Smooth muscle cell (in vitro differentiated cells): ENCODE data around the gene TWSG1. TPM values are rescaled to one million over a fixed set of nuclear protein-coding genes. Genes with fewer than 3 reads are reported as not detected.

Experiments used
- DNase-seq: peaks from one replicate; lab custom pipeline; 2025; ENCODE audit not compliant: unreplicated experiment; lab: John Stamatoyannopoulos, UW
- H2AFZ ChIP-seq: fragments of 200-600 bp; sonication (generic); 2 replicates; pipeline ENCODE4 v1.6.0; 2016; ENCODE audit warnings: antibody characterized with exemption, low read depth, mild to moderate bottlenecking
- H3F3A ChIP-seq: fragments of 200-600 bp; sonication (generic); 2 replicates; pipeline ENCODE4 v1.6.0; 2017; ENCODE audit warnings: antibody characterized with exemption, low read depth
- H3K27ac ChIP-seq: fragments of 200-600 bp; sonication (generic); 2 replicates; pipeline ENCODE4 v1.5.1; 2016; ENCODE audit warnings: low read depth, mild to moderate bottlenecking
- H3K27me3 ChIP-seq: fragments of 200-600 bp; sonication (generic); 2 replicates; pipeline ENCODE4 v1.6.1; 2016; ENCODE audit warnings: low read depth, mild to moderate bottlenecking
- H3K36me3 ChIP-seq: fragments of 200-600 bp; sonication (generic); 2 replicates; pipeline ENCODE4 v1.5.1; 2016; ENCODE audit warnings: low read depth
- H3K4me1 ChIP-seq: fragments of 200-600 bp; sonication (generic); 2 replicates; pipeline ENCODE4 v1.5.1; 2016; ENCODE audit warnings: low read depth
- H3K4me2 ChIP-seq: fragments of 200-600 bp; sonication (generic); 2 replicates; pipeline ENCODE4 v1.6.0; 2016; ENCODE audit warnings: mild to moderate bottlenecking
- H3K4me3 ChIP-seq: fragments of 200-600 bp; sonication (generic); 2 replicates; pipeline ENCODE4 v1.5.1; 2016; ENCODE audit warnings: mild to moderate bottlenecking
- H3K79me2 ChIP-seq: fragments of 200-600 bp; sonication (generic); 2 replicates; pipeline ENCODE4 v1.6.0; 2016; ENCODE audit warnings: low read depth, mild to moderate bottlenecking
- H3K9ac ChIP-seq: fragments of 200-600 bp; sonication (generic); 2 replicates; pipeline ENCODE4 v1.6.0; 2016; ENCODE audit warnings: low read depth
- H3K9me3 ChIP-seq: fragments of 200-600 bp; sonication (generic); replicated peaks from 2 replicates; pipeline ENCODE4 v1.5.1; 2016; ENCODE audit warnings: low read depth
- H4K20me1 ChIP-seq: fragments of 200-600 bp; sonication (generic); 2 replicates; pipeline ENCODE4 v1.6.0; 2016; ENCODE audit warnings: low read depth
- WGBS: methylation state at CpG from one replicate; pipeline ENCODE4 v1.1.7; 2016; ENCODE audit warnings: low lambda C conversion rate; 5-methylcytosine and 5-hydroxymethylcytosine counted together
- polyA plus RNA-seq: library from polyadenylated mRNA; unstranded; fragments of >200 nt; fragmentation: Nextera tagmentation; extraction: Ambion mirVana; gene quantifications from 2 replicates; pipeline ENCODE4 v1.2.1, GENCODE V29; 2016
- total RNA-seq: library from RNA; depleted of rRNA; stranded (reverse); fragments of >200 nt; gene quantifications from 2 replicates; pipeline ENCODE4 v1.2.3, GENCODE V29; 2014
- TF ChIP-seq, protein P1 (sequence below): fragments of 200-600 bp; sonication (generic); IDR thresholded peaks from 2 replicates; pipeline ENCODE4 v1.5.1; 2017; ENCODE audit warnings: borderline replicate concordance, mild to moderate bottlenecking, antibody characterized with exemption; ENCODE audit not compliant: insufficient read depth, poor library complexity, severe bottlenecking

TWSG1 gene
- total and polyA plus RNA-seq, 2 experiments from 2014 or later: 71.4 to 104 TPM

DNA sequence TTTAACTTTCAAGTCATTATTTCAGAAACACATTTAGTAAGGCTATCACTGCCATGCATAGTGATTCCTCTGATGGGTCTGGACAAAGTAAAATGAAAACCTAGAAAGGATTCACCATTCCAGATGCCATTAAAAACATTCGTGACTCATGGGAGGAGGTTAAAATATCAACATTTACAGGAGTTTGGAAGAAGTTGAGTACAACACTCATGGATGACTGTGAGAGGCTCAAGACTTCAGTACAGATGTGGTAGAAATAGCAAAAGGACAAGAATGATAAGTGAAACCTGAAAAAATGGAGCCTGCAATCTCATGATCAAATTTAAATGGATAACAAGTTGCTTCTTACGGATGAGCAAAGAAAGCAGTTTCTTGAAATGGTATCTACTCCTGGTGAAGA is 5.8 kb upstream of the TWSG1 start:
- Histone ChIP-seq H3F3A (no peaks in the 10 kb centered on the region), H3K27ac (no peak overlapping the region), H3K36me3 (peaks cover 6% of the 10 kb centered on the region), H3K4me1 (no peaks in the 10 kb centered on the region), H3K4me2 (no peak overlapping the region), H2AFZ (no peak overlapping the region), H4K20me1 (no peaks in the 10 kb centered on the region), H3K9me3 (no peaks in the 10 kb centered on the region), H3K27me3 (no peaks in the 10 kb centered on the region), H3K9ac (no peak overlapping the region), H3K4me3 (no peak overlapping the region), H3K79me2 (no peaks in the 10 kb centered on the region)
- DNase-seq: no peak
- TF ChIP-seq, protein P1, sequence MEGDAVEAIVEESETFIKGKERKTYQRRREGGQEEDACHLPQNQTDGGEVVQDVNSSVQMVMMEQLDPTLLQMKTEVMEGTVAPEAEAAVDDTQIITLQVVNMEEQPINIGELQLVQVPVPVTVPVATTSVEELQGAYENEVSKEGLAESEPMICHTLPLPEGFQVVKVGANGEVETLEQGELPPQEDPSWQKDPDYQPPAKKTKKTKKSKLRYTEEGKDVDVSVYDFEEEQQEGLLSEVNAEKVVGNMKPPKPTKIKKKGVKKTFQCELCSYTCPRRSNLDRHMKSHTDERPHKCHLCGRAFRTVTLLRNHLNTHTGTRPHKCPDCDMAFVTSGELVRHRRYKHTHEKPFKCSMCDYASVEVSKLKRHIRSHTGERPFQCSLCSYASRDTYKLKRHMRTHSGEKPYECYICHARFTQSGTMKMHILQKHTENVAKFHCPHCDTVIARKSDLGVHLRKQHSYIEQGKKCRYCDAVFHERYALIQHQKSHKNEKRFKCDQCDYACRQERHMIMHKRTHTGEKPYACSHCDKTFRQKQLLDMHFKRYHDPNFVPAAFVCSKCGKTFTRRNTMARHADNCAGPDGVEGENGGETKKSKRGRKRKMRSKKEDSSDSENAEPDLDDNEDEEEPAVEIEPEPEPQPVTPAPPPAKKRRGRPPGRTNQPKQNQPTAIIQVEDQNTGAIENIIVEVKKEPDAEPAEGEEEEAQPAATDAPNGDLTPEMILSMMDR: no peak
- 94% methylated on average over 2 of the region's 2 CpGs for WGBS

DNA sequence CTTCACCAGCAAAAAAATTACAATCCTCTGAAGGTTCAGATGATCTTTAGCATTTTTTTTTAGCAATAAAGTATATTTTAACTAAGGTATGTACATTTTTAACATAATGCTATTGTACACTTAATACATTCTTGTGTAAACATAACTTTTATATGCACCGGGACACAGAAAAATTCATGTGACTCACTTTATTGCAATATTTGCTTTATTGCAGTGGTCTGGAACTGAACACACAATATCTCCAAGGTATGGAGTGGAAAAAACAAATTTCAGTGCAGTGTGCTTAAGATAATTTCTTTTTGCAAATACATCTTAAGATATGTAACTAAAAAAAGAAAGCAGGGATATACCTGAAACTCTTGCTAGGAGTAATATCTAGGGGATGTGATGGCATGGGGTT is 5.1 kb upstream of the TWSG1 start:
- Histone ChIP-seq H4K20me1 (no peaks in the 10 kb centered on the region), H3F3A (no peaks in the 10 kb centered on the region), H3K36me3 (peaks cover 6% of the 10 kb centered on the region), H3K4me2 (no peak overlapping the region), H3K4me3 (no peak overlapping the region), H3K9ac (no peak overlapping the region), H3K9me3 (no peaks in the 10 kb centered on the region), H3K27me3 (no peaks in the 10 kb centered on the region), H2AFZ (no peak overlapping the region), H3K27ac (no peak overlapping the region), H3K79me2 (no peaks in the 10 kb centered on the region), H3K4me1 (no peaks in the 10 kb centered on the region)
- WGBS: 86% methylated on average over 1 of the region's 1 CpG
- TF ChIP-seq, protein P1: no peak
- no peak for DNase-seq

DNA sequence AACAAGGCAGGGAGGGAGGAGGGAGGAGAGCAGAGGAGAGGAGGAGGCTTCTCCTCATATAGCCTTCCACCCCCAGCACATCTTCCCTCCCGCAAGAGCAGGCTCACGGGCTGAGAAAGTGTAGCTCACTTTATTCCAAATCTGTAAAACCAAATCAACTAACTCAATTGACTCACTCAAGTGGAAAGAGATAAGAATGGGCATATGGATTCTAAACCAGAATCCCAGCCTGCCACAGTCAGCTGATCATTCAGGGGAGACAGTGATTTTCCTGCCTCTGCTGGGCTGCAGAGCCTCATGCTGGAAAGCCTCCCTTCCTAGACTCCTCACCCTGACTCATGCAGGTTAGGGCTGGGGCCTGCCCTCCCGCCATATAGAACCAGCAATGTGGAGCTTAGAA is 4.2 kb upstream of the TWSG1 start:
- Histone ChIP-seq H3K4me2 (no peak overlapping the region), H3K27ac (no peak overlapping the region), H3K4me1 (no peaks in the 10 kb centered on the region), H3K4me3 (no peak overlapping the region), H2AFZ (no peak overlapping the region), H3K9me3 (no peaks in the 10 kb centered on the region), H3F3A (no peaks in the 10 kb centered on the region), H3K36me3 (peaks cover 6% of the 10 kb centered on the region), H3K9ac (no peak overlapping the region), H3K27me3 (no peaks in the 10 kb centered on the region), H3K79me2 (peaks cover 6% of the 10 kb centered on the region), H4K20me1 (no peaks in the 10 kb centered on the region)
- 67% methylated on average over 3 of the region's 3 CpGs for WGBS
- no peak for DNase-seq
- TF ChIP-seq, protein P1: no peak
